ENCODE measurements around the gene ID3. TPM values are rescaled to one million over a fixed set of nuclear protein-coding genes. Genes with fewer than 3 reads are reported as not detected.

ID3 gene
- total and polyA plus RNA-seq, 9 of the 15 experiments (the other 6 are each of a cell fraction or from before 2014, with no cell fraction given): 6.8 to 59.8 (median 23.5) TPM

DNA sequence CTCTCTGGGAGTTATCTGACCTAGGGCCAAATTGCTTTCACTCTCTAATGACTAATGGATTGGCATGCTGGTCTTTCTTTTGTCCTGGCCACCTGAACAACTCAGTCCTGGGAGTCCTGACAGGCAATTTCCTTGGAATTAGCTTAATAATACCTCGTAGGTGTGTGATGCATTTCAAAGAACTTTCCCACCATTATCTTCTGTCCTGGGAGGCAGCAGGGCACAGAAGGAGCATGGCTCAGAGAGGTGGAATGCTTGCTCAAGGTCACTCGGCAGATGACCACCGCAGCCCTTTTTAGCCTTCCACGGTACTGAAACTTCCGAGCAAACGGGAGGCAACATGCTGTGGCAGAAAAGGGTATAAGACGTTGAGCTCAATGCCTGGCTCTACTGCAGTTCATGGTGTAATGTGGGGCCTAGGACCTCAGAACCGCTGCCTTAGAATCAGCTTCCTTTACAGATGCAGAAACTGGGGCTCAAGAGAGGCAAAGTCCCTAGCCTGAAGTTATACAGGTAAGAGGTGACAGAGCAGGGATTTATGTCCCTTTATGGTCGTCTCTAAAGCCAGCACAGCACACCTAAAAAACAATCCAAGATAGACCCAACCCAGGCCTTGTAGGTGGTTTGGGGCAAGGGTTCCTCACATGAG is 3.2 kb downstream of the ID3 start (continued):
- TF ChIP-seq, protein P1, sequence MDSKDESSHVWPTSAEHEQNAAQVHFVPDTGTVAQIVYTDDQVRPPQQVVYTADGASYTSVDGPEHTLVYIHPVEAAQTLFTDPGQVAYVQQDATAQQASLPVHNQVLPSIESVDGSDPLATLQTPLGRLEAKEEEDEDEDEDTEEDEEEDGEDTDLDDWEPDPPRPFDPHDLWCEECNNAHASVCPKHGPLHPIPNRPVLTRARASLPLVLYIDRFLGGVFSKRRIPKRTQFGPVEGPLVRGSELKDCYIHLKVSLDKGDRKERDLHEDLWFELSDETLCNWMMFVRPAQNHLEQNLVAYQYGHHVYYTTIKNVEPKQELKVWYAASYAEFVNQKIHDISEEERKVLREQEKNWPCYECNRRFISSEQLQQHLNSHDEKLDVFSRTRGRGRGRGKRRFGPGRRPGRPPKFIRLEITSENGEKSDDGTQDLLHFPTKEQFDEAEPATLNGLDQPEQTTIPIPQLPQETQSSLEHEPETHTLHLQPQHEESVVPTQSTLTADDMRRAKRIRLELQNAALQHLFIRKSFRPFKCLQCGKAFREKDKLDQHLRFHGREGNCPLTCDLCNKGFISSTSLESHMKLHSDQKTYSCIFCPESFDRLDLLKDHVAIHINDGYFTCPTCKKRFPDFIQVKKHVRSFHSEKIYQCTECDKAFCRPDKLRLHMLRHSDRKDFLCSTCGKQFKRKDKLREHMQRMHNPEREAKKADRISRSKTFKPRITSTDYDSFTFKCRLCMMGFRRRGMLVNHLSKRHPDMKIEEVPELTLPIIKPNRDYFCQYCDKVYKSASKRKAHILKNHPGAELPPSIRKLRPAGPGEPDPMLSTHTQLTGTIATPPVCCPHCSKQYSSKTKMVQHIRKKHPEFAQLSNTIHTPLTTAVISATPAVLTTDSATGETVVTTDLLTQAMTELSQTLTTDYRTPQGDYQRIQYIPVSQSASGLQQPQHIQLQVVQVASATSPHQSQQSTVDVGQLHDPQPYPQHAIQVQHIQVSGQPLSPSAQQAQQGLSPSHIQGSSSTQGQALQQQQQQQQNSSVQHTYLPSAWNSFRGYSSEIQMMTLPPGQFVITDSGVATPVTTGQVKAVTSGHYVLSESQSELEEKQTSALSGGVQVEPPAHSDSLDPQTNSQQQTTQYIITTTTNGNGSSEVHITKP (IDR thresholded peaks at IDR 0.05; ENCODE audit: partially characterized antibody): no peak

DNA sequence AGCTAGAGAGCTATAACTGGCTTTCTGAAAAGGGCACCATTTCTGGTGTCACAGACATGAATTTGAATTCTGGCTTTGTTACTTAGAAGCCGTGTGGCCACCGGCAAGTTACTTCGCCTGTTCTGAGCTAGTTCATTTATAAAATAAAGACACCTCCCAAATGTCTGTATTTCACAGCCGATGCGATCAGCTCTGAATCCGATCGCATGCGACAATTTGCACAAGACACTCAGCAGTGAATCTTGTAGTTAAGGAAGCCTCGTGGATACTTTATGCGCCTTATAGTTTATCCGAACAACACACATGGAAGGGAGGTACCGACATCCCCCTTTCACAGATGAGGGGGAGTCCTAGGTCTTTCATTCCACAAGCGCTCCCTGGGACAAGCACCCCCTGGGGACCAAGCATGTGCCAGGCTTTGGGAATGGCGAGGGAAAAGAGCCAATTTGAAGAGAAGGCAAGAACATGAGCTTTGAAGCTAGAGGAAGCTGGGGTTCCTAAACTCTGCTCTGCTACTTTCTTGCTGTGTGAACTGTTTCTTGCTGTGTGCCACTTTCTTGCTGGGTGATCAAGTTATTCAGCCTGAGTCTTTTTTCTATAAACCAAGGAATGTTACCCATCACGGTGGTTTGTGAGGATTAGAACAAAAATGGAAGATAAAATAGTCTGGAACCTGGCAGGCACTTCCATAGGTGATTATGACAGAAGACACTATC is 3.9 kb downstream of the ID3 start:
- Histone ChIP-seq H3K9ac (ENCODE audit: insufficient read depth in 1 of 2, low read depth in 2 of 2, low read length in 2 of 2) (peak overlapping the region; percentile 70 to 94), H3K79me2 (ENCODE audit: control insufficient read depth, insufficient read depth, low read length) (peaks cover 41% of the 10 kb centered on the region), H3K27me3 (ENCODE audit: control insufficient read depth in 2 of 2, insufficient read depth in 2 of 2, low read length in 2 of 2) (no peaks in the 10 kb centered on the region), H3K4me2 (ENCODE audit: insufficient read depth, low read length) (peak overlapping the region; percentile 75), H3K36me3 (ENCODE audit: control insufficient read depth, insufficient read depth, low read length) (peaks cover 19% of the 10 kb centered on the region), H3K9me3 (replicated peaks; ENCODE audit: control insufficient read depth, insufficient read depth, low read depth, low read length) (no peaks in the 10 kb centered on the region), H3K4me1 (replicated peaks in 1 of 2; ENCODE audit: control insufficient read depth in 2 of 2, insufficient read depth in 2 of 2, low read length in 2 of 2) (peaks cover 54 to 60% of the 10 kb centered on the region in 2 experiments), H3K27ac (ENCODE audit: extremely low read depth, low read depth, low read length) (peak overlapping the region; percentile 70), H3K9me1 (ENCODE audit: control insufficient read depth, insufficient read depth, low read length) (no peaks in the 10 kb centered on the region), H2AFZ (ENCODE audit: low read depth, low read length) (peak overlapping the region; percentile 74), H4K20me1 (replicated peaks; ENCODE audit: control insufficient read depth, insufficient read depth, low read length) (no peaks in the 10 kb centered on the region), H3K4me3 (peak overlapping the region; percentile 15; the same call in 1 of the 2 replicates)
- ChIA-PET POLR2A (interaction anchor here (0.6 to 2.5 kb wide), 14 partner anchors 10 to 252 kb away, joined by 3 to 8 read pairs (median 4); partner anchors contain the start of genes PITHD1 and RPL11), CTCF (ENCODE audit: low intra/inter-chr PET ratio) (no interaction called here)
- 29% methylated on average over 15 of the region's 15 CpGs for WGBS (ENCODE audit: insufficient coverage, low coverage, missing lambda C conversion rate)
- in situ Hi-C loops (cut with MboI): no loop called here
- BruUV-seq (replicated peaks): TSS peak; percentile 99
- DNase-seq (ENCODE audit: extremely low read depth in 1 of 4, low spot score in 3 of 4) (peak in 1 of 4 experiments; percentile 29), ATAC-seq (no peak), FAIRE-seq (peak; percentile 60)
- intact Hi-C loops (cut with micrococcal nuclease): loop anchor here (5.0 kb wide), 2 partner anchors 42 to 187 kb away; partner anchors contain the start of gene ELOA
- TF ChIP-seq BRD9 (IDR thresholded peaks at IDR 0.05; ENCODE audit: low read depth, partially characterized antibody): peak; percentile 37
- TF ChIP-seq, protein P2, sequence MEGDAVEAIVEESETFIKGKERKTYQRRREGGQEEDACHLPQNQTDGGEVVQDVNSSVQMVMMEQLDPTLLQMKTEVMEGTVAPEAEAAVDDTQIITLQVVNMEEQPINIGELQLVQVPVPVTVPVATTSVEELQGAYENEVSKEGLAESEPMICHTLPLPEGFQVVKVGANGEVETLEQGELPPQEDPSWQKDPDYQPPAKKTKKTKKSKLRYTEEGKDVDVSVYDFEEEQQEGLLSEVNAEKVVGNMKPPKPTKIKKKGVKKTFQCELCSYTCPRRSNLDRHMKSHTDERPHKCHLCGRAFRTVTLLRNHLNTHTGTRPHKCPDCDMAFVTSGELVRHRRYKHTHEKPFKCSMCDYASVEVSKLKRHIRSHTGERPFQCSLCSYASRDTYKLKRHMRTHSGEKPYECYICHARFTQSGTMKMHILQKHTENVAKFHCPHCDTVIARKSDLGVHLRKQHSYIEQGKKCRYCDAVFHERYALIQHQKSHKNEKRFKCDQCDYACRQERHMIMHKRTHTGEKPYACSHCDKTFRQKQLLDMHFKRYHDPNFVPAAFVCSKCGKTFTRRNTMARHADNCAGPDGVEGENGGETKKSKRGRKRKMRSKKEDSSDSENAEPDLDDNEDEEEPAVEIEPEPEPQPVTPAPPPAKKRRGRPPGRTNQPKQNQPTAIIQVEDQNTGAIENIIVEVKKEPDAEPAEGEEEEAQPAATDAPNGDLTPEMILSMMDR (IDR thresholded peaks at IDR 0.05 in 2 of 3, conservative IDR thresholded peaks at IDR 0.05 in 1 of 3; ENCODE audit: insufficient read depth in 2 of 3, low read depth in 1 of 3, low read length in 3 of 3): no peak
- peak; percentile 5; the same call in 1 of the 2 replicates for TF ChIP-seq RAD51 (IDR thresholded peaks at IDR 0.05; ENCODE audit: borderline replicate concordance, low read depth)
- no peak for TF ChIP-seq PHF8 (IDR thresholded peaks at IDR 0.05; ENCODE audit: borderline replicate concordance, low read length)
- no peak for TF ChIP-seq ZNF785 (CRISPR knock-in tag; IDR thresholded peaks at IDR 0.05)
- TF ChIP-seq SMAD1 (IDR thresholded peaks at IDR 0.05; ENCODE audit: low read depth, low read length, partially characterized antibody): no peak
- no peak for TF ChIP-seq MCM2 (IDR thresholded peaks at IDR 0.05; ENCODE audit: low read depth)
- TF ChIP-seq, protein P3, sequence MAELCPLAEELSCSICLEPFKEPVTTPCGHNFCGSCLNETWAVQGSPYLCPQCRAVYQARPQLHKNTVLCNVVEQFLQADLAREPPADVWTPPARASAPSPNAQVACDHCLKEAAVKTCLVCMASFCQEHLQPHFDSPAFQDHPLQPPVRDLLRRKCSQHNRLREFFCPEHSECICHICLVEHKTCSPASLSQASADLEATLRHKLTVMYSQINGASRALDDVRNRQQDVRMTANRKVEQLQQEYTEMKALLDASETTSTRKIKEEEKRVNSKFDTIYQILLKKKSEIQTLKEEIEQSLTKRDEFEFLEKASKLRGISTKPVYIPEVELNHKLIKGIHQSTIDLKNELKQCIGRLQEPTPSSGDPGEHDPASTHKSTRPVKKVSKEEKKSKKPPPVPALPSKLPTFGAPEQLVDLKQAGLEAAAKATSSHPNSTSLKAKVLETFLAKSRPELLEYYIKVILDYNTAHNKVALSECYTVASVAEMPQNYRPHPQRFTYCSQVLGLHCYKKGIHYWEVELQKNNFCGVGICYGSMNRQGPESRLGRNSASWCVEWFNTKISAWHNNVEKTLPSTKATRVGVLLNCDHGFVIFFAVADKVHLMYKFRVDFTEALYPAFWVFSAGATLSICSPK (IDR thresholded peaks at IDR 0.05; ENCODE audit: borderline replicate concordance): 0 out of 2 replicates have a peak, but pooled peaks have one; percentile 14
- TF ChIP-seq MEF2A (IDR thresholded peaks at IDR 0.05; ENCODE audit: control insufficient read depth, low read depth, low read length): no peak
